RKO (cell line): ENCODE results near the gene CMC1.

ENCODE experiments used
- DNase-seq: peaks from one replicate; pipeline ENCODE4 v3.0.0-alpha.2; 2016; ENCODE audit warnings: low spot score

The CMC1 gene

DNA sequence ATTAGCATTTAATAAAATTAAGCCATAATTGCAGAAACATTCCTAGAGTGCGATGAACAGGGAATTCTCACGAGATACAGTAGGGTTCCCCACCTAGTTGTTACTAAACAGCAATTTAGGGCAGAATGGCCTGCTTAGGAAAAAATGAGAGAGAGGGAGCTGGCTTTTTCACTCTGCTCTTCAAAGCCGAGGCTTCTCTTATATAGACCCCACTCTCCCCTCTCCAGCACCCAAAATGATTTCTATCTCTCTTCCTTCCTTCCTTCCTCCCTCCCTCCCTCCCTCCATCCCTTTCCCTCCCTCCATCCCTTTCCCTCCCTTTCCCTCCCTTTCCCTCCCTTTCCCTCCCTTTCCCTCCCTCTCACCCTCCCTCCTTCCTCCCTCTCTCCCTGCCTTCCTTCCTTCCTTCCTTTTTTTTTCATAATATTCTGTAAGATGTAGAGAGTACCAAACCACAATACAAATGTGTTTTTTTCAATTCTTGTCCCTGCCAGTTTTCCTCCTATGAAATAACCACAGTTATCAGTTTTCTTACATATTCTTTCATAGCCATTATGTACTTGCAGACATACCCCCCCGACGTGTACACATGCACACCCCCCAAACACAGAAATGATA is 59.0 kb downstream of the CMC1 start:
- DNase-seq, result no peak

DNA sequence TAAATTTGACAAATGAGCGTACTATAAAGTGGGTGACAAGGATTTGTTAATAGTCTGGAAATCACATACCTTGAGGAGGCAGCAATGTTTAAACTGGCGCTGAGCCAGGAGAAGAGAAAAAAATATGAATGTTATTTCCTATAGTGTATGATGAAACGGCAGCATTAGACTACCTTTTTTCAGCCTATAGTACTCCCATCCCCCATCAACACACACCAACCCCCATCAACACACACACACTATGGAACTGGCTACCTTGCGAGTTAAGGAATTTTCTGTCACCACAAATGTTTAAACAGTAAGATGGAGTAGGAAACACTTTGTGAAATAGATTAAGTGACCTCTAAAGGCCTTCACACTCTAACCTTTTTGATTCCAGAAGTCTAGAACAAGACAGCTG is 60.3 kb downstream of the CMC1 start:
- DNase-seq, result no peak

DNA sequence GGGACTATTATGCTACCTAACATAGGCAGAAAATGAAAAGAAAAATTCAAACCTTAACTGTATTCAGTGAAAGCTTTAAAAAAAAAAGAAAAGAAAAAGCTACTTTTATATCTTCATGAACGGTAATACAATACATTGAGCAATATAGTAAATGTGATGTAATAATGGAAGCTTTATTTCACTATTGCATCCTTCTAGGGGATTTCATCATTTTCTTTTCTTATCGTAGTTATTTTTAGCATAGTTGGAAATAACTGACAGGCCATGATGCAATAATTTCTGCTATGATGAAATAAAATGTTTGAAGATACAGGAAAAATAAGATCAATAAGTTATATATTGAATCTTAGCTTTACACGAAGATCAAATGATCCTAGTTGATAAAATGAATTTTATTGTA is 66.8 kb downstream of the CMC1 start:
- DNase-seq, result no peak

DNA sequence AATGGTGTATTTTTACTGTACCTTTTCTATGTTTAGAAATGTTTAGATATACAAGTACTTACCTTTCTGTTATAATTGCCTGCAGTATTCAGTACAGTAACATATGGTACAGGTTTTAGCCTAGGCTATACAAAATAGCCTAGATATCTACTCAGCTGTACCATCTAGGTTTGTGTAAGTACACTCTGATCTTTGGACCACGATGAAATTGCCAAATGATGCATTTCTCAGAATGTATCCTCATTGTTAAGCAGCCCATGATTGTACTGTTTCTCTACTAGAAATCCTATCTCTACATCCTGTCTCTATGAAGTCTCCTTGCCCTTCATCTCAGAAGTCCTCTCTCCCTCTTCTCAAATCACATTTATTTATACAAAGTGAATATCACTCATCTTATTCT is 74.3 kb downstream of the CMC1 start:
- no peak for DNase-seq

DNA sequence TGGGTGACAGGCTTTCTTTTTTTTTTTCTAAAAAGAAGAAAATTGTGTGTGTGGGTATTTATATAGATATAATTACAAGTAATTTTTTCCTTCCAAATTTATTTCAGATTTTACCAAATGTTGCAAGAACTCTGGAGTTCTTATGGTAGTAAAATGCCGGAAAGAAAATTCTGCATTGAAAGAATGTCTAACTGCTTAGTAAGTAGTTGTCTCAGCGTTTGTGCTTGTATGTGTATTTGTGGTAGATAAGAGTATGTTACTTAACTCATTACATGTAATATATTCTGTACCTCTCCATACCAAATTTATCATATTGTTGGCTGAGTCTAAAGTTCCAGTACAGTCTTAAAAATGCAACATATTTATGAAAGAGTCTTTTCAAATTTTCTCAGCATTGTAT is 74.8 kb downstream of the CMC1 start:
- no peak for DNase-seq

DNA sequence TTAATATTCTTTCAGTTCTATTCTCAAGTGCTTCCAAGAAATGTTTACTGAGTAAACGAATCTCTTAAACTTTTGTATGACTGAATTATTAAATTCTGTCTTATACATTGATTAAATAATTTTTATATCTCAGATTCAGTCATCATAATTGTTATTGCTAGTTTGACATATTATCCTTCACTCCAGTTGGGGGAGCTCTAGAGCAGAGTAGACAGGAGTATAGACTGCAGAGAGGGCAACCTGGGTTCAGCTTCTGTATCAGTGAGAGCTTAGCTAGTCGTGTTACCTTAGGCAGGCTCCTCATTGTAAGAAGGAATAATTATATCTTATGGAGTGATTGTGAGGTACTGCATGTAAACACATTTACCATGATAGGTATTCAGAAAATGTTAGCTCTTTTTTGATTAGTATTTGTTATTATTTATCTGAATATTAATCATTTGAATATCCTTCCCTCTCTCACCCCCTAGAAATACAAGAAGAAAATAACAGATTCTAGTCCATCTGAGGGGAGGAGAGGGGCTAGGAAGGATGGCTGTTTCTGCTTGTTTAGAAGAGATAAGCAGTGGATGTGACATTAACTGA is 76.1 kb downstream of the CMC1 start:
- DNase-seq, result peak; percentile 60

DNA sequence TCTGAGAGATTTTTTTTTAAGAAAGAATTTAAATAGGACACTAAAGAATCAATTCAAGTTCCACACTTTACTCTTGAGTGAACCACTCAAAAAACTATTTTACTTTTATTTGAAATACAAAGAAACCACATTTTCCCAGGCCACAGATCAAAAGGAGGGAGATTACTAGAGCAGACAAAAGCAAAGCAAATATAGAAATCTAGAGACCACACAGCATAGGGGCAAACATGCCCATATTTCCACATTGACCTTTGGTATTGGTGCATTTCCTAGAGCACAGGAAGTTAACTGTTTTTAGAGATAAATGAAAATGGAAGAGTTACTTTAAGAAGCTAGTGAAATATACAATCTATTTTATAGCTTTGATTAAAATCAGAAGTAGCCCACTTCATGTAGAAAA is 79.6 kb downstream of the CMC1 start:
- DNase-seq, result no peak

DNA sequence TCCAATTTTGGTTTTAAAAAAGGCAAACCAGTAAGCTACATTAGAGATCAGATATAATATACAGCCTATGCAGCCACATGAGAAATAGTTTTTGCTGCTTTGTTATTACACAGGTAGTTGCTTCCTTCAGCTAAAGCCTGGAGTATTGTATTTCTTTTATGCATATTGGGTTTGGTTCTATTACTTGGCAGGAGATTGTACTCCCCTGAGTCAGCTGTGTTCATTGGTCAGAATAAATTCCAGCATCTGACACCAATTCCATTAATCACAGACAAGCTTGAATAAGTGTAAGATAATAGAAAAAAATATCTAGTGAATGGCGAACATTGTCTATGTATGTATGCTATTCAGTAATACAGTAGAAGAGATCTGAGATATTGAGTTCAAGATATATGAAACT is 81.0 kb downstream of the CMC1 start:
- no peak for DNase-seq

DNA sequence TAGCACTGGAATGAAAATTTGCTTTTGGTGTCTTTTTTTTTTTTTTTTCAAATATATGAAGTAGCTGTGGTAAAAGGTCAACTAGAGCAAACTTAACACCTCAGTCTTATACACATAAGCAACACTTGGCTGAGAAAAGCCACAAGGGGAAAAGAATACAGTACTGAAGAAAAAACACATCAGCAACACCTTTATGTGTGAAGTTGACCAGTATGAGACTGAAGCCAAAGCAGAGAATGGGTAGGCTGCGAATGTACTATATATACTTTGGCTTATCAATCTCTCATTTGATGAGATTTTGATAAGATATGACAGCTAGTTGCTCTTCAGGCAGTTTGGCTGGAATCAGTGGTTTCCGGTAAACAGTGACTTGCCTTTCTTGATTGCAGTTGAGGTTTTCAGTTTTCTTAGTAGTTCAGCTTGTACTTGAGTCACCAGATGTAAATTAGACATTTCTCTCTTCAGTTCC is 85.1 kb downstream of the CMC1 start:
- DNase-seq, result no peak

DNA sequence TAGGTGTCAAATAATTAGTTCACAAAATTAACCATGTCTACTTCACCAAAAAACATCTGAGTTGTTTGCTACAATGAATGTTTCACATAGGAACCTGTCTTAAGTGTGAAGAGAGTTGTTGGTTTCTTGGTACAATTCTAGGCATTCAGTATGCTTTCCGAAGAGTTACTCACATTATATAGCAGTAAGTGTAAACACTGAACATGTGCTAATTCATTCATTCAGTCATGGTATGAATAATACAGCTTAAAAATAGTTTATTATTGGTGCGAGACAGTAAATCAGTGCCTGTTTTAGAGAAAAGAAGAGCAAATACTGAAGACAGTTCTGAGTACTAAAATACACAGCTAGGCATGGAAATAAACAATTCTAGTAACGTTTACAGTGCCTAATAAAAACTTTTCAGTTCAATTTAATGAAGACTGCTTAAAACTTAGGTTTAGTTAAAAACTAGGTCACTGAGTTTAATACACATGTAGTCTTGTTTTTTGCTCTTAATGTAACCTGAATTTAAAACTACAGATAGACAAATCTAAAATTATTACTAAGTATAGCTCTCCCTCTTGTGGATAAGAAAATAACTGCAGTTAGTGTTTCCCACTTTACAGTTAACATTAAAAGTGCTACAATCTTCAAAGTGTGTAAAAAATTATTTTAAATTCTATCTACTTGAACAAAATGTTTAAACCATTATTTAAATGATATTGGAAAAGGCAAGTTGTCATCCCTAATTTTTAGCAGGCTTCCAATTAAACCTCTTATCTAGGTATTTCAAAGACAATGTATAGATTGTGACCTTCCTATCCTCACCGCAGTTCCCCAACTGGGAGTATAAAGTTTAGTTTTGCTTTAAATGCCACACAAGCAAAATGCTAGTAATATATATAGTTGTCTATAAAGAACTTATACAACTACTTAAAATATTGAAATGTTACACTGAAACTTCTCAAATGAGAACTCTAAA is 87.1 kb downstream of the CMC1 start:
- DNase-seq, result peak; percentile 61

DNA sequence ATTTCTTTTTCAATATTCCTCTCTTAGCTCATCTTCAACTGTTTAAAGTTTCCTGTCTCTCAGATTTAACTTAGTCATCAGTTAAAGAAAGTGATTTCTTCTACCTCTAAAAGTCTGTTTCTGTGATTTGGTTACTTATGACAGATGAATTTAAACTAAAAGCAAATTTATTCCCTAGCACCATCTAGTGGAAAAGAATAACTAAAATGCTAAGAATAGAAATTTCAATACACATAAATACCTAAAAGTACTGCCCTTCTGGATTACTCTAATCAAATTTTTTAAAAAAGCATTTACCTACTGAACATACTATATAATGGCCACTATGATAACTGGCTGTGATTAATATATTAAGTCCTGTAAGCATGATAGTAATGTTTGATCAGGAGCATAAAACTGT is 93.1 kb downstream of the CMC1 start:
- no peak for DNase-seq

DNA sequence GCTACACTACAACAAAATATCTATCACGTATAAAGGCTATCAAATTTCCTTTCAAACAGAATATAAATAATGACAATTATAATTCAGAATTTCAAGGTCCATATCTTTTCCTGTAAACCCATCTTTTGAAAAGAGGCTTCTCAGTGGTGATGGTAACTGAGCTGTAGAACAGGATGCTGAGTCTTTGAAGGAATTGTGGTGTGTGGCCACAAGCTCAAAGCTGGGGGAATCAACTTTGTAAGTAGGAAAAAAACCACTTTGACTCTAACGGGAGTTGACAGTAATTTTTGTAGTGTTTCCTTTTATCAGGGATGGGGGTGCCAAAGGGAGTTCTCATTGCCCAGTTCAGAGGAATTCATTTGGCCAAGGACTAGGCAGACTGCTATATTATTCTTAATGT is 93.8 kb downstream of the CMC1 start:
- no peak for DNase-seq

DNA sequence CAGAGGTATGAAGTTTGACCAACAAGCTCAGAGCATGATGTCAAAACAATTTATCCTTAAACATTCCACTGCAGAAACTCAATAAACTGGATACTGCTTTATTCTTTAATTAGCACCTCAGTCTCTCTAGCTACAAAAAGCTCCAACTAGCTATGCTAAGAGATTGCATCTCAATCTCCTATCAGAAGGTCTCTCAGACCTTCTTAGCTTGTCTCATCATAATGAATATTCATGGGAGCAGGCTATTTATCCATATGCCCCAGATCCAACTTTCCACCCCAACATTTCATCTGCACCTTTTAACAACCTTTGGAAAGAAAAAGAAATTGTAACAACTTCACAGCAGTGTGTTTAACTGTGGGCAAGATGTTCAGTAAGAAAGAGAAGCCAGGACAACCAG is 95.8 kb downstream of the CMC1 start:
- no peak for DNase-seq

DNA sequence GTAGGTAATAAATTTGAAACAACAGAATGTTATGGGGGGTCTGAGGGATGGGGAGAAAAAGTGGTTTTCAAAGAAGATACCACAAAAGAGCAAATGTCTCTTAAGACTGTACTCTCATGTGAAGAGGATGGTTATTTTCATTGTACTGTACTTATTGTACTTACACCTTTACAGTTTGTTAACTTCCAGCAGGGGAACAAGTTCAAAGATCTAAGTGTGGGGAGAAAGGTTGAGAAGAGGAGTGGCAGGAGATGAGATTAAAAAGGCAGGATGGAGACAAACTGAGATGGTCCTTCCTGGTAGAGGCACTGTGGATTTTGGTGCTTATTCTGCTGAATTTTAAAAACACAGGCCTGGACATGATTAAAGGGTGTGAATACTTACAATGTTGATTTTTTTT is 101.7 kb downstream of the CMC1 start:
- no peak for DNase-seq

DNA sequence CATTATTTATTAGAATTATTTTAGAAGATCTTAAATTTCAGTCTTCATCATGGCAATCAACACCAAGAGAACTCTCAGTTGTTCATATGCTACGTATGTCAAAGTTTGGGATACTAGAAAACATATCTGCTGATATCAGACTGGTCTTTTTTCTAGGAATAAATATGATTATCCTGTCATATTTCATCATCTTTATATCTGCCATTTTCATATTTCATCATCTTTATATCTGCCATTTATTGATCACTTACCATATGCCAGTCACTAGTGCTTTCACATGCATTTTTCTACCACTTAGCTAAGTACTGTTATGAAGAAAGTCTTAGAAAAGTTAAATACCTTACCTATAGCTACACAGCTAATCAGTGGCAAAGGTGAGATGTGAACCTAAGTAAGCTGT is 104.3 kb downstream of the CMC1 start:
- no peak for DNase-seq

DNA sequence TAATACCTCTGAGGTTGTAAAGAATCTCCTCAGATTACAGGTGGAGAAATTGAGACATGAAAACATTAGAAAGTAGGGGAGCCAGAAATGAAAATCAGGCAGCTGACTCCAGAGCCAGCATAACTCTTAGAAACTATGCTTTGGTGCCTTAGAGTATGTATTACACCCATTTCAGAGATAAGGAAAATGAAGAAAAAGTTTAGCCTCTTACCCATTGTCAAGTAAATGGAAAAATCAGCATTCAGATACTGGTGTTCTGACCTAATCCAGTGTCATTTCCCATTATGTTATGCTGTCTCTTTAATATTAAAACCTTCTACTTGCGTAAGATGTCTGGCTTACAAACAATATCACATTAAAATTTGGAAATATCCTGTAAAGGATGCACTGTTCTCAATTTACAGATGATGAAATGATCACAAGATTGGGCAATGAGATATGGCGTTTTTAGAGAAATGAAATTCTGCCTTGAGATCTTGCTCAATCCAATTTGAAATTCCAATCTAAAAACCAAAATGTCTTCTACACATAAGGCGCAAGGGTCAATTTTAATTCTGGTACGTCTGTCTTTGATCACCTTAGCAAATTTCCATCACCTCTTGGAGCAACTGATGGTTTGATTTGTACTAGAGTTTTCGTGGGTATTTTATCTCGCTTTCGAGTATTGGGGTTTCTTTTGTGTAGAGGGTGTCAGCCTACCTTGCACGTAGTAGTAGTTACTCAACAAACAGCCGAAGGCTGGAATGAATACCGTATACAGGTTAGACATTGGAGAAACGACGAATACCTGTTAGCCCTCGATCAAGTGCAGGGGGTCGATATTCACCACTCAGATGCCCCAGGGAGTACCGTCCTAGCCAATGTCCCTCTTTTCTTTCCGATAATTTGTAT is 106.2 kb downstream of the CMC1 start:
- peak; percentile 40 for DNase-seq

DNA sequence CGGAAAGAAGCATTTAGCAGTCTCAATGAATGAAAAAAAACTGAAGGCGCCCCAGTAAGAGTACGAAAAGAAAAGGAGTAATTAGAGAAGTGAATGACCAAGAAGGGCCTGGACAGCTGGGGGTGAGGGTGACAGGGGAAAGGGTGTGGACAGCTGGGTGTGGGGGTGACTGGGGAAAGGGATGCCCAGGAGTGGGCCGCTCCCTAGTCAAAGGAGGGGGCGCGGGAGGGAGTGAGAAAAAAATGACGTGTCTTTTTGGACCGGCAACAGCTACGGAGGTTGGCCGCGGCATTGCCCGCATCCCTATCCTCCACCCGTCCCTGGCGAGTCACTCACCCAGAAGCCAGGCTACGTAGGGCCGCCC is 106.8 kb downstream of the CMC1 start:
- no peak for DNase-seq

DNA sequence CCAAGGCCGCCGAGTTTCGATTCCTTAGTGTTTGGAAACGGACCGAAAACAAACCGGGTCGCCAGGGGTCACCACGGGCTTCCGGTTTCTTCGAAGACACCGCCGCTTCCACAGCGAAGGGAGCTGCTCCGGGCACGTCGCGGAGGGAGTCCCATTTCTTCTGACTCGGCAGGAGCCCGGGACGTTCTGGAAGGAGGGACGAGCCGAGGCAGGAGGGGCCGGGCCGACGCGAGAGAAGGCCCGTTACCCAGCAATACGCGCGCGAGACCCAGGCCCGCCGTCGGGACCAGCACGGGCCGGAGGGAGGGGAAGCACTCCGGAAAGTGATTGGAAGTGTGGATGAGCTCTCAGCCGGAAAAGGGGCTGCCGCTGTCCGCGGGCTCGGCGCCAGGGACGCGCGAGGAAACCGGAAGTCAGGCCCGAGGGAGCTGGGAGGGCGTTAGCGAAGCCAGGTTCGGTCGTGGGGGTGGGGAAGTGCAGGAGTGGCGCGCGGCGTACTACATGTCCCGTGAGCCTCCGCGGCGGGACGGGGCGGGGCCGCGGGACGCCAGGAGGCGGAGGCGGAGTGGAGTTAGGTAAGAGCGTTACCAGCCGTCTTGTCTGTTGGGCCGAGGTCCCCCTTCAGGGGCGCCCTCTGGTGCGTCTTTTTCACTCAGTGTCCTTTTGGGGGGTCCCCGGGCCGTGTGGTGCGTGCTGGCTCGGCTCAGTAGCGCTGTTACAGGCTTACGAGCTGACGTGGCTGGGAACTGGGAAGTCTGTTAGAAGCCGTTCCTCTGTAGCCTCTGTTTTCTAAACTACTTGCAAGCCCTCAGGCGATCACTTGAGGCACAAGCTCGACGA is 107.4 kb downstream of the CMC1 start, which contains the start of the genes AZI2 and ZCWPW2:
Gene AZI2 (minus strand): TSS at position 196 of the 840 bp plus-strand sequence. CDS start 8,207 bp downstream, outside the sequence.
Gene ZCWPW2 (plus strand): TSS at position 93 of the 840 bp plus-strand sequence. CDS start 64,348 bp downstream, outside the sequence.
- DNase-seq, result peak; percentile 93

DNA sequence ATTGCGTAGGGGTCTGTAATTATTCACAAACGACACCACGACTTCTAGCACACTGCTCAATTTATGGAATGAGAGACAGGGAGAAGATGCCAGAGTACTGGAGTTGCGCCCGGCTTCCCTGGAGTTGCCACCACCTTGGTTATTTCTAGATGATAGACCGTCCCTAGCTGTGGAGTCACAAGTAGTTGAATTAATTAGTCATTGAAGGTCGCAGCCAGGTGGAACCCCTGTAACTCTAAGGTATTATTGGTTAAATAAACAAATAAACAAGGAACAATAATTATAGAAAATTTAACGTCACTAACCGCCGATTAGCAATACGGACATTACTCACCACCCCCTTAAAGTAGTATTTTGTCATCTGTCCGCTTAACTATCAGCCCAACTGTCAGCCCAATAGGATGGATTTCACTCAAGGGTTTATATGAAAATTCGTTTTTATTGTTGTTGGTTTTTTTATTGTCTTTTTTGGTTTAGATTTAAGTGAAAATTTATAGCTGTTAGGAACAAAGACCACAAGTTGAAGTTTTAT is 108.1 kb downstream of the CMC1 start:
- peak; percentile 72 for DNase-seq
